Ishikawa (cell line): ENCODE data around the gene TCF7L2.

ENCODE experiments used
- CEBPB ChIP-seq: IDR thresholded peaks from 2 replicates; pipeline ENCODE4 v1.6.1; 2012
- CREB1 ChIP-seq: IDR thresholded peaks from 2 replicates; pipeline ENCODE4 v1.6.1; 2012; ENCODE audit warnings: low read depth
- EGR1 ChIP-seq: IDR thresholded peaks from 2 replicates; pipeline ENCODE4 v1.6.1; 2012
- EP300 ChIP-seq: IDR thresholded peaks from 2 replicates; pipeline ENCODE4 v1.6.1; 2012; ENCODE audit warnings: borderline replicate concordance
- FOXM1 ChIP-seq: IDR thresholded peaks from 2 replicates; pipeline ENCODE4 v1.6.1; 2012; ENCODE audit warnings: low read depth, borderline replicate concordance
- NFIC ChIP-seq: IDR thresholded peaks from 2 replicates; pipeline ENCODE4 v1.6.1; 2012
- RAD21 ChIP-seq: IDR thresholded peaks from 2 replicates; pipeline ENCODE4 v1.6.1; 2012; ENCODE audit warnings: low read depth
- TAF1 ChIP-seq: IDR thresholded peaks from 2 replicates; pipeline ENCODE4 v1.6.1; 2012; ENCODE audit warnings: low read depth, mild to moderate bottlenecking
- TCF12 ChIP-seq: IDR thresholded peaks from 2 replicates; pipeline ENCODE4 v1.6.1; 2012; ENCODE audit warnings: low read depth
- TEAD4 ChIP-seq: IDR thresholded peaks from 2 replicates; pipeline ENCODE4 v1.6.1; 2012
- YY1 ChIP-seq: IDR thresholded peaks from 2 replicates; pipeline ENCODE4 v1.6.1; 2012; ENCODE audit warnings: low read depth
- ZBTB7A ChIP-seq: IDR thresholded peaks from 2 replicates; pipeline ENCODE4 v1.6.1; 2012; ENCODE audit warnings: low read depth
- TF ChIP-seq, protein P1 (sequence below): IDR thresholded peaks from 2 replicates; pipeline ENCODE4 v1.6.1; 2012; ENCODE audit warnings: low read depth, mild to moderate bottlenecking
- TF ChIP-seq, protein P2 (sequence below): IDR thresholded peaks from 2 replicates; pipeline ENCODE4 v1.6.1; 2012
- TF ChIP-seq, protein P3 (sequence below): IDR thresholded peaks from 2 replicates; pipeline ENCODE4 v1.6.1; 2012

Gene TCF7L2

DNA sequence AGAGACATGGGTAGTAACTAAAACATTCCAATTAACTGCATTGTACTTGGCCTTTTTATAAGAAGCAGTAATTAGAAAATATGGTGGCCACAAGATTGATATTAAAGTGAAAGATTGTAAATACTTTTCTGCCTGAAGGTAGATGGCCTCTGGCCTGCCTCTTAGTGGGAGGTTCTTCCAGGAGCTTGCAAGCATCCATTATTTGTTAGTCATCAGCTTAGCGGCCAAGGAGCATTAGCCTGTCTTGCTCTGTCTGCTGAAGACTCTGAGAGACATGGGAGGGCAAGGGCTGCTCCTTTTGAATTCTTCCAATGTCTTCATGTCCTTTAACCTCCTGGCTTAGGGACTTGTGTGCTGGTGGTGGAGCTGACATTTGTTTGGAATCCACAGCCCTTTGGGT, 80.4 kb downstream of the TCF7L2 start:
- TF ChIP-seq RAD21 = no peak
- no peak for TF ChIP-seq TEAD4
- TF ChIP-seq, protein P1, sequence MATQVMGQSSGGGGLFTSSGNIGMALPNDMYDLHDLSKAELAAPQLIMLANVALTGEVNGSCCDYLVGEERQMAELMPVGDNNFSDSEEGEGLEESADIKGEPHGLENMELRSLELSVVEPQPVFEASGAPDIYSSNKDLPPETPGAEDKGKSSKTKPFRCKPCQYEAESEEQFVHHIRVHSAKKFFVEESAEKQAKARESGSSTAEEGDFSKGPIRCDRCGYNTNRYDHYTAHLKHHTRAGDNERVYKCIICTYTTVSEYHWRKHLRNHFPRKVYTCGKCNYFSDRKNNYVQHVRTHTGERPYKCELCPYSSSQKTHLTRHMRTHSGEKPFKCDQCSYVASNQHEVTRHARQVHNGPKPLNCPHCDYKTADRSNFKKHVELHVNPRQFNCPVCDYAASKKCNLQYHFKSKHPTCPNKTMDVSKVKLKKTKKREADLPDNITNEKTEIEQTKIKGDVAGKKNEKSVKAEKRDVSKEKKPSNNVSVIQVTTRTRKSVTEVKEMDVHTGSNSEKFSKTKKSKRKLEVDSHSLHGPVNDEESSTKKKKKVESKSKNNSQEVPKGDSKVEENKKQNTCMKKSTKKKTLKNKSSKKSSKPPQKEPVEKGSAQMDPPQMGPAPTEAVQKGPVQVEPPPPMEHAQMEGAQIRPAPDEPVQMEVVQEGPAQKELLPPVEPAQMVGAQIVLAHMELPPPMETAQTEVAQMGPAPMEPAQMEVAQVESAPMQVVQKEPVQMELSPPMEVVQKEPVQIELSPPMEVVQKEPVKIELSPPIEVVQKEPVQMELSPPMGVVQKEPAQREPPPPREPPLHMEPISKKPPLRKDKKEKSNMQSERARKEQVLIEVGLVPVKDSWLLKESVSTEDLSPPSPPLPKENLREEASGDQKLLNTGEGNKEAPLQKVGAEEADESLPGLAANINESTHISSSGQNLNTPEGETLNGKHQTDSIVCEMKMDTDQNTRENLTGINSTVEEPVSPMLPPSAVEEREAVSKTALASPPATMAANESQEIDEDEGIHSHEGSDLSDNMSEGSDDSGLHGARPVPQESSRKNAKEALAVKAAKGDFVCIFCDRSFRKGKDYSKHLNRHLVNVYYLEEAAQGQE = no peak

DNA sequence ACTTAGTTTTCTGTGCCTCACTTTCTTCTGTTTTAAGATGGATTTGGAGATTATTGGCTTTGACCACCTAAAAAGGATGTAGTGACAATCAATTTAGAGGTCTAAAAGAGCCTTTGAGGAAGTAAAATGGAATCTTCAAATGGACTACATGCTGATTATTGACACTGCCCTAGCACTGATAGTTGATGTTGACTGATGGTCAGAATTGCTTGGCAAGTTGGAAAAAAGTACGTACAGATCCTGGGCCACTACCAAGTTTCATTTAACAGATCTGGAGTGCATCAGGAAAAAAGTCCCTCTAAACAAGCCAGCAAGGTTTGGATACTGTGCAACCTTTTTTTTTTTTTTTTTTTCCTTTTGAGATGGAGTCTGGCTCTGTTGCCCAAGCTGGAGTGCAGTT, 81.1 kb downstream of the TCF7L2 start:
- TF ChIP-seq, protein P1 = no peak
- TF ChIP-seq, protein P2, sequence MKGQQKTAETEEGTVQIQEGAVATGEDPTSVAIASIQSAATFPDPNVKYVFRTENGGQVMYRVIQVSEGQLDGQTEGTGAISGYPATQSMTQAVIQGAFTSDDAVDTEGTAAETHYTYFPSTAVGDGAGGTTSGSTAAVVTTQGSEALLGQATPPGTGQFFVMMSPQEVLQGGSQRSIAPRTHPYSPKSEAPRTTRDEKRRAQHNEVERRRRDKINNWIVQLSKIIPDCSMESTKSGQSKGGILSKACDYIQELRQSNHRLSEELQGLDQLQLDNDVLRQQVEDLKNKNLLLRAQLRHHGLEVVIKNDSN = no peak
- TF ChIP-seq TEAD4 (no peak), EGR1 (no peak), CEBPB (no peak), FOXM1 (no peak), TAF1 (no peak), CREB1 (no peak), TCF12 (no peak), RAD21 (no peak), NFIC (no peak), YY1 (no peak), EP300 (no peak), ZBTB7A (no peak)
- TF ChIP-seq, protein P3, sequence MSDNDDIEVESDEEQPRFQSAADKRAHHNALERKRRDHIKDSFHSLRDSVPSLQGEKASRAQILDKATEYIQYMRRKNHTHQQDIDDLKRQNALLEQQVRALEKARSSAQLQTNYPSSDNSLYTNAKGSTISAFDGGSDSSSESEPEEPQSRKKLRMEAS = no peak

DNA sequence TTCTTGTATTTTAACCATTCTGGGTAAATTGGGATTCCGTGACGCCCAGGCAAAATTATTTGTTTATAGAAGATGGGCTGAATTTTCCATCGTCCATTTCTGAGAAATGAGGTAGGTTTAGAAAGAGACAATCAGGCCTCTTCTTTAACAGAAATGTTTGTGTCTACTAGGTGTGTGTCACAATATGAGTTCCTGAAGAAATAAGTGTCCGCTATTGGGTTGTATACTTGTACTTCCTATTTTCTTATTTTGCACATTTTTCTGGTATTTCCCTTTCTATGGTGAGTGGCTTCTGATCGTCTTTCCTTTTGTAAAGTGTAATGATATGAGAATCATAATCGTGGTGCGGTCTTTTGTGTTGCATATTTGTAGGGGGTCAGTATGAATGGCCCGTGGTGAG, 83.9 kb downstream of the TCF7L2 start:
- TF ChIP-seq YY1 (no peak), TCF12 (no peak), RAD21 (no peak), EGR1 (no peak), TEAD4 (no peak), NFIC (no peak), CREB1 (no peak), ZBTB7A (no peak), TAF1 (no peak)
- TF ChIP-seq, protein P1 = no peak
- TF ChIP-seq, protein P2 = no peak

DNA sequence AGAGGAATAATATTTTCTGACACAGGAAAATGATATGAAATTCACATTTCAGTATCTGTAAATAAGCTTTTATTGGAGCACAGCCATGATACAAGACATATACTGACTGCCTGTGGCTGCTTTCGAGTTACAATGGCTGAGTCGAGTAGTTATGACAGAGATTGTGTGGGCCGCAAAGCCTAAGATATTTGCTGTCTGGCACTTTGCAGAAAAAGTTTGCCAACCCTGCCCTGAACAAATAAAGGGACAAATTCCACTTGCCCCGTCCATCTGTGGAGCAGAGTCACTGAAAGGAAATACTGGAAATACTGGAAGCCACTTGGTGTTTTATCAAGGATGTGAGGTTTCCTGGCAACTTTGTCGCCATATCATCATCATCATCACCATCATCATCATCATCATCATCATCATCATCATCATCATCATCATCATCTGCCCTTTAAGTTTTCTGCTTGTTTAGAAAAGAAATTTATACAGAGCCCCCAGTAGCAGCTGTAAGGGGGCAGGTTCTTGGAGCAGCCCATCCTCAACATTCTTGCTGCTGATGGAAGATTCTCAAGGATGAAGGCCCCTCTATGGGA, 85.8 kb downstream of the TCF7L2 start:
- TF ChIP-seq CEBPB (no peak), FOXM1 (no peak)

DNA sequence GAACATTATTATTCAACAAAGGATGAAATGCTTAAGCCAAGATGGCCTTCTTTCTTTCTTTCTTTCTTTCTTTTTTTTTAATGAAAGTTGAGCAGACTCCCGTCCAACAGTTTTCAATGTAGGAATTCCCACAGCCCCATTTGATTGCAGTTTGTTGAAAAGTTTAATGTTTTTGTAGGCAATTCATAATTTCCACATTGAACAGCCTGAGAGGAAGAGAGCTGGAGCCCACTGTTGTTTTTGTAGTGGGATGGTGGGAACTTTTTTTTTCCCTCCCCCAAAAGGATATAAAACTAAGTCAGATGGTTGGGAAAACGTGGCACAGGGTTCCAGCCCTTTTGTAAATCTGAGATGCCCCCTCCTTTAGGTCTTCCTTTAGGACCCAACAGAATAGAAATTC, 86.6 kb downstream of the TCF7L2 start:
- TF ChIP-seq YY1 = no peak
- TF ChIP-seq TCF12 = no peak
- no peak for TF ChIP-seq TAF1

DNA sequence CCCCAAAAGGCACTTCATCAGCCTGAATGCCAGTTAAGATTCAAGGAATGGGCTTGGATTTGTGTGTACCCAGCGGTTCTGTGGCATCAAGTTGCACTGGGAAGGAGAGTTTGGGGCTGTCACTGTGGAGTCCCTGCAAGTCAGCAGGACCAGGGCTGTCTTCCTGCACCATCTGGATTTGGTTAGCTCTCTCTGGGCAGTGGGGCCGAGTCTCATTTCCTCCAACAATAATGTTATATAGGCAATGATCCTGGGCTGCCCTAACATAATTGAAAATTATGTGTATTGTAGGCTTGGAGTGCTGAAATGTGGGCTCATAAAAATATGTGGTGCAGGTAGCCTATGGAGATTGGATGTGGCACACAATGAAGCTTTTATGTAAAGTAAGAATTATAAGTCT, 87.2 kb downstream of the TCF7L2 start:
- TF ChIP-seq CEBPB (no peak), TEAD4 (no peak), NFIC (no peak), ZBTB7A (no peak), FOXM1 (no peak), EP300 (no peak)
- TF ChIP-seq, protein P2 = no peak
- TF ChIP-seq, protein P3 = no peak
- TF ChIP-seq, protein P1 = no peak
